ENCODE measurements around the gene ADAMTS6. TPM values are rescaled to one million over a fixed set of nuclear protein-coding genes. Genes with fewer than 3 reads are reported as not detected.

The ADAMTS6 gene
- polyA plus RNA-seq, 1 experiment: 28.0 TPM

GRCh38 chr5:65305913-65306312 is 175.8 kb downstream of the ADAMTS6 start:
- CTCF ChIA-PET: no interaction called here
- Histone ChIP-seq H3K36me3 (ENCODE audit: control insufficient read depth, insufficient read depth, low read length) (no peaks in the 10 kb centered on the region), H3K27me3 (ENCODE audit: control insufficient read depth, insufficient read depth, low read length) (no peaks in the 10 kb centered on the region), H3K4me3 (ENCODE audit: low read depth, low read length) (no peak overlapping the region)
- POLR2A ChIA-PET: interaction anchor here (1.0 kb wide), 1 partner anchor 176 kb away, joined by 4 read pairs; no protein-coding TSS in a partner anchor
- TF ChIP-seq CTCF (IDR thresholded peaks at IDR 0.05; ENCODE audit: insufficient read depth, low read depth, low read length): no peak
- DNase-seq (ENCODE audit: low read depth): no peak

- H3K4me3 ChIP-seq (ENCODE audit: low read depth, low read length): no peak overlapping the region
- CTCF ChIA-PET: interaction anchor here (0.8 kb wide), 1 partner anchor 14 kb away, joined by 3 read pairs; no protein-coding TSS in a partner anchor
- no peaks in the 10 kb centered on the region for H3K27me3 ChIP-seq (ENCODE audit: control insufficient read depth, insufficient read depth, low read length)
- H3K36me3 ChIP-seq (ENCODE audit: control insufficient read depth, insufficient read depth, low read length): no peaks in the 10 kb centered on the region; the same call in 1 of the 2 replicates
- peak; percentile 72 for DNase-seq (ENCODE audit: low read depth)
- no peak for TF ChIP-seq CTCF (IDR thresholded peaks at IDR 0.05; ENCODE audit: insufficient read depth, low read depth, low read length)
- POLR2A ChIA-PET: no interaction called here
These were observed 181.9 kb downstream of the ADAMTS6 start for GRCh38 chr5:65299861-65300260.

- CTCF ChIA-PET: no interaction called here
- no peaks in the 10 kb centered on the region; the same call in 1 of the 2 replicates for H3K36me3 ChIP-seq (ENCODE audit: control insufficient read depth, insufficient read depth, low read length)
- POLR2A ChIA-PET: no interaction called here
These were observed 185.7 kb downstream of the ADAMTS6 start for GRCh38 chr5:65296067-65296466.

GRCh38 chr5:65292196-65292595 is 189.5 kb downstream of the ADAMTS6 start:
- CTCF ChIA-PET: no interaction called here
- DNase-seq (ENCODE audit: low read depth): no peak
- Histone ChIP-seq H3K4me3 (ENCODE audit: low read depth, low read length) (no peak overlapping the region), H3K27me3 (ENCODE audit: control insufficient read depth, insufficient read depth, low read length) (no peaks in the 10 kb centered on the region), H3K36me3 (ENCODE audit: control insufficient read depth, insufficient read depth, low read length) (no peaks in the 10 kb centered on the region)
- POLR2A ChIA-PET: no interaction called here
- no peak for TF ChIP-seq CTCF (IDR thresholded peaks at IDR 0.05; ENCODE audit: insufficient read depth, low read depth, low read length)

More at GRCh38 chr5:65296067-65296466, 185.7 kb downstream of the ADAMTS6 start:
- DNase-seq (ENCODE audit: low read depth): no peak
- no peak for TF ChIP-seq CTCF (IDR thresholded peaks at IDR 0.05; ENCODE audit: insufficient read depth, low read depth, low read length)
- Histone ChIP-seq H3K4me3 (ENCODE audit: low read depth, low read length) (no peak overlapping the region), H3K27me3 (ENCODE audit: control insufficient read depth, insufficient read depth, low read length) (no peaks in the 10 kb centered on the region)

- CTCF ChIA-PET: no interaction called here
- POLR2A ChIA-PET: interaction anchor here (0.6 kb wide), 1 partner anchor 38 kb away, joined by 4 read pairs; no protein-coding TSS in a partner anchor
- peak; percentile 1 for DNase-seq (ENCODE audit: low read depth)
- Histone ChIP-seq H3K4me3 (ENCODE audit: low read depth, low read length) (no peak overlapping the region), H3K27me3 (ENCODE audit: control insufficient read depth, insufficient read depth, low read length) (no peaks in the 10 kb centered on the region), H3K36me3 (ENCODE audit: control insufficient read depth, insufficient read depth, low read length) (no peaks in the 10 kb centered on the region)
- no peak for TF ChIP-seq CTCF (IDR thresholded peaks at IDR 0.05; ENCODE audit: insufficient read depth, low read depth, low read length)
These were observed 191.0 kb downstream of the ADAMTS6 start for GRCh38 chr5:65290677-65291076.

Measured in BJ (cell line).